ENCODE results near the gene TRANK1.
"Not testable (repeated sequence)": the region's sequence is repeated elsewhere in the genome, so short reads cannot be mapped to it uniquely, and the experiment has no call there.

Gene TRANK1

GRCh38 chr3:36911990-36912804 lies 32.7 kb downstream of the TRANK1 start:
- no peak for DNase-seq

- no peak for DNase-seq
These were observed 35.2 kb downstream of the TRANK1 start for GRCh38 chr3:36909666-36910065.

GRCh38 chr3:36909181-36909580 lies 35.7 kb downstream of the TRANK1 start:
- no peak for DNase-seq

- no peak for DNase-seq
These were observed 36.1 kb downstream of the TRANK1 start for GRCh38 chr3:36908647-36909180.

GRCh38 chr3:36907911-36908646 lies 36.8 kb downstream of the TRANK1 start:
- DNase-seq, result no peak

GRCh38 chr3:36906504-36907149 lies 38.2 kb downstream of the TRANK1 start:
- no peak for DNase-seq

GRCh38 chr3:36905545-36905944 lies 39.3 kb downstream of the TRANK1 start:
- DNase-seq, result no peak

- no peak for DNase-seq
These were observed 40.2 kb downstream of the TRANK1 start for GRCh38 chr3:36904641-36905040.

GRCh38 chr3:36904065-36904464 lies 40.8 kb downstream of the TRANK1 start:
- DNase-seq, result not testable (repeated sequence)

- DNase-seq, result no peak
These were observed 41.6 kb downstream of the TRANK1 start for GRCh38 chr3:36903119-36903882.

GRCh38 chr3:36901588-36901987 lies 43.3 kb downstream of the TRANK1 start:
- DNase-seq, result no peak

GRCh38 chr3:36900474-36901443 lies 44.1 kb downstream of the TRANK1 start:
- DNase-seq, result no peak

- DNase-seq, result no peak
These were observed 49.1 kb downstream of the TRANK1 start for GRCh38 chr3:36895496-36896409.

GRCh38 chr3:36894914-36895313 lies 49.9 kb downstream of the TRANK1 start:
- no peak for DNase-seq

- no peak for DNase-seq
These were observed 51.0 kb downstream of the TRANK1 start for GRCh38 chr3:36893826-36894225.

GRCh38 chr3:36893137-36893557 lies 51.7 kb downstream of the TRANK1 start:
- DNase-seq, result no peak

GRCh38 chr3:36892457-36893136 lies 52.3 kb downstream of the TRANK1 start:
- DNase-seq, result no peak

GRCh38 chr3:36891701-36892160 lies 53.1 kb downstream of the TRANK1 start:
- DNase-seq, result no peak

- DNase-seq, result not testable (repeated sequence)
These were observed 53.8 kb downstream of the TRANK1 start for GRCh38 chr3:36891097-36891496.

GRCh38 chr3:36890261-36890660 lies 54.6 kb downstream of the TRANK1 start:
- DNase-seq, result no peak
